ENCODE data around the gene SPTLC3. TPM values are rescaled to one million over a fixed set of nuclear protein-coding genes. Genes with fewer than 3 reads are reported as not detected.

The SPTLC3 gene
- total RNA-seq, 1 donor from 2014 or later = 18.7 TPM

DNA sequence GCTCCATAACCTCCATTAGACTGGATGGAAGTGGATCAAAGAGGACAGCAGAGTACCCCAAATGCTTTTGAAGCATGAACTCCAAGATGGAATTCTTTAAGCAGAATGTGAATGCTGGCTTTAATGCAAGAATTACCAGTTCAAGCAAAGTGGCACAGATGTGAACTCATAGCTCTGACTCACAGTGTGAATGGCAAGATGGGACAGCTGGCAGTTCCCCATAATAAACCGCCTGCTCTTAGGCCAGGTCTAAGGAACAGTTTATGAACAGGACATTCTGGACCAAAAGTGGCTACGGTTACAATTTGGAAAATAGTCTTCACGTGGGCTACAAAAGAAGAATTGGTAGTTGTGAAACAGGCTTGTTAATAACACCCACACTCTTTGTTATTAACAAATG, 76.5 kb downstream of the SPTLC3 start:
- no peak for ATAC-seq

DNA sequence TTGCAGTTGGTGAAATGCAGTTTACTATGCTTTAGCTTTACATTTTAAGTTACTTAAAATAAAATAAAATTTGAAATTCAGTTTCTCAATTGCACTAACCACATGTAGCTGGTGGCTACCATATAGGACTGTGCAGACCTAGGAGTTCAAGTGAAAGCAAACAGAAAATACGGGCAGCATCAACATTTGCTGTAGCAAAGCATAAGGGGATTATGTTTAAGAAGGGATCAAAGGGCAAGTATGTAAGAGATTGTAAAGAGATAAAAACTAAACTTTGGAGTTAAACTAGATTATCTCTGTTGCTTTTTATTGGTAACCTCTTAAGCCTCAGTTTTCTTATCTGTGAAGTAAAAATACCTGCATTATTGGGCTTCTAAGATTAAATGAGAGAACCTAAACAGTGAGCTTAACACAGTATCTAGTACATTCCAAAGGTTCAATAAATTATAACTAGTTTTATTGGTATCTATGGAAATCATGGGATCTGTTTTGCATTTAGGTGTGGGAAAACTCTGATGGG, 81.2 kb downstream of the SPTLC3 start:
- H3K9me3 ChIP-seq = no peaks in the 10 kb centered on the region
- intact Hi-C loops (cut with DNase I) = no loop called here
- no peak overlapping the region for H3K4me3 ChIP-seq
- H3K27ac ChIP-seq = no peak overlapping the region
- no peaks in the 10 kb centered on the region for H3K27me3 ChIP-seq (ENCODE audit: low read depth)
- DNase-seq (no peak), ATAC-seq (no peak)
- H3K4me1 ChIP-seq = no peaks in the 10 kb centered on the region
- peaks cover 13% of the 10 kb centered on the region for H3K36me3 ChIP-seq
- TF ChIP-seq, protein P1, sequence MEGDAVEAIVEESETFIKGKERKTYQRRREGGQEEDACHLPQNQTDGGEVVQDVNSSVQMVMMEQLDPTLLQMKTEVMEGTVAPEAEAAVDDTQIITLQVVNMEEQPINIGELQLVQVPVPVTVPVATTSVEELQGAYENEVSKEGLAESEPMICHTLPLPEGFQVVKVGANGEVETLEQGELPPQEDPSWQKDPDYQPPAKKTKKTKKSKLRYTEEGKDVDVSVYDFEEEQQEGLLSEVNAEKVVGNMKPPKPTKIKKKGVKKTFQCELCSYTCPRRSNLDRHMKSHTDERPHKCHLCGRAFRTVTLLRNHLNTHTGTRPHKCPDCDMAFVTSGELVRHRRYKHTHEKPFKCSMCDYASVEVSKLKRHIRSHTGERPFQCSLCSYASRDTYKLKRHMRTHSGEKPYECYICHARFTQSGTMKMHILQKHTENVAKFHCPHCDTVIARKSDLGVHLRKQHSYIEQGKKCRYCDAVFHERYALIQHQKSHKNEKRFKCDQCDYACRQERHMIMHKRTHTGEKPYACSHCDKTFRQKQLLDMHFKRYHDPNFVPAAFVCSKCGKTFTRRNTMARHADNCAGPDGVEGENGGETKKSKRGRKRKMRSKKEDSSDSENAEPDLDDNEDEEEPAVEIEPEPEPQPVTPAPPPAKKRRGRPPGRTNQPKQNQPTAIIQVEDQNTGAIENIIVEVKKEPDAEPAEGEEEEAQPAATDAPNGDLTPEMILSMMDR (IDR thresholded peaks at IDR 0.05) = no peak

More for the DNA sequence above, 76.5 kb downstream of the SPTLC3 start:
- no peak for DNase-seq
- Histone ChIP-seq H3K36me3 (no peaks in the 10 kb centered on the region), H3K27me3 (ENCODE audit: low read depth) (no peaks in the 10 kb centered on the region), H3K9me3 (no peaks in the 10 kb centered on the region), H3K27ac (no peak overlapping the region), H3K4me1 (no peaks in the 10 kb centered on the region), H3K4me3 (no peak overlapping the region)
- intact Hi-C loops (cut with DNase I) = no loop called here
- TF ChIP-seq, protein P1 (IDR thresholded peaks at IDR 0.05) = no peak

DNA sequence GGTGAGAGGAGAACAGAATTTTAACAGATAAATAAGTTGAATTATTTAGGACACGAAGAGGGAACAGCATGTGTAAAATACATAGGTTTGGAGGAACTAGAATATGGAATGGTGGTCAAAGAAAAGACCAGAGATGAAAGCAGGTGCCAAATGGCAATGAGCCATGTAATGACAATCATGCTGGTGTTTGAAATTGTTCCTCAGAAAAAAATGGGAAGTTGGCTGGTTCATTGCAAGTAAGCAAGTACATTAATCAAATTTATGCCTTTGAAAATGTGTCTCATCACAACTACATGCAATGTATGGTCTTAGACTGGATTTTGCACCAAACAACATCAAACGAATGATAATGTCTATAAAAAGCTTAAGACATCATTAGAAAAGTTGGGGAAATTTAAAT, 83.3 kb downstream of the SPTLC3 start:
- no peak overlapping the region for H3K27ac ChIP-seq
- H3K9me3 ChIP-seq = no peaks in the 10 kb centered on the region
- DNase-seq (no peak), ATAC-seq (no peak)
- H3K4me3 ChIP-seq = no peak overlapping the region
- H3K27me3 ChIP-seq (ENCODE audit: low read depth) = no peaks in the 10 kb centered on the region
- no peaks in the 10 kb centered on the region for H3K4me1 ChIP-seq
- peaks cover 13% of the 10 kb centered on the region for H3K36me3 ChIP-seq
- TF ChIP-seq, protein P1 (IDR thresholded peaks at IDR 0.05) = no peak
- intact Hi-C loops (cut with DNase I) = no loop called here

DNA sequence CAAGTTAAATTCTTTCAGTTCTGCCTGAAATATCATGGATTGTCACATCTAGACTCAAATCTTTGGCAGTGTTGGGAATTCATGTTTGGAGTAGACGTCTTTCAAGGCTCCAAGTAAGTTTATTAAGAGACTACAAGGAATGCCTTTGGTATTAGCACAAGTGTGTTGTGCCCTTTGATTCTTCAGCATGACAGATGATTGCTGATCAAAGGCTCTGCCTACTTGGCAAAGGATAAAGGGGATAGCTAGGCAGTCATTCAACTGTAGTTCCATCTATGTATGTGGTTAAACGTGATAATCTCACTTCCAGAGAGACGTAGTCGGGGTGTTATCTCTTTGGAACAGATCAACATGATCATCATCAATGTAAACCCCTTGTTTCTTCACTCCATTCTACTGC, 86.2 kb downstream of the SPTLC3 start:
- no peaks in the 10 kb centered on the region for H3K27me3 ChIP-seq (ENCODE audit: low read depth)
- no peaks in the 10 kb centered on the region for H3K9me3 ChIP-seq
- no peak overlapping the region for H3K4me3 ChIP-seq
- TF ChIP-seq, protein P1 (IDR thresholded peaks at IDR 0.05) = no peak
- H3K36me3 ChIP-seq = peaks cover 13% of the 10 kb centered on the region
- DNase-seq (no peak), ATAC-seq (no peak)
- H3K4me1 ChIP-seq = no peaks in the 10 kb centered on the region
- H3K27ac ChIP-seq = no peak overlapping the region
- intact Hi-C loops (cut with DNase I) = no loop called here

DNA sequence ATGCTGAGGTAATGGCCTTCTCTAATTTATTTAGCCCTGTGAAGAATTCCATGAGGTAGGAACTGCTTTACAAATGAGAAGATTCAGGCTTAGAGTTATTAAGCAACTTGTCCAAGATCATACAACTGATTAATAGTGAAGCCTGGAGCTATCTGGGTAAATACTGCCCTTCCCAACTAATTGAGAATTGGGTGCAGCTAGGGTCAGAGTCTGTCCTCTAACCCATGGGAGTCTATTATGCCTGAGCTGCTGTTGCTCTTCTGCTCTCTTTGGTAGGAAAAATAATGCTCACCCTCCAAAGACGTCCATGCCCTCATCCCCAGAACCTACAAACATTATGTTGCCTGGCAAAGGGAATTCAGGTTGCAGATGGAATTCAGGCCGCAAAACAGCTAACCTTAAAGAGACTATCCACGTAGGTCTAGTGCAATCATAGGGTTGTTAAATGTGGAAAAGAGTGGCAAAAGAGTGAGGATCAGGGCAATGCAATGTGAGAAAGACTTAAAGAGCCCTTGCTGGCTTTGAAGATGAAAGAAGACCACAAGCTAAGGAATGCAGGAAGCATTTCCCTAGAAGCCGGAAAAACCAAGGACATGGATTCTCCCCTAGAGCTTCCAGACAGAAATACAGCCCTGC, 90.1 kb downstream of the SPTLC3 start:
- no peaks in the 10 kb centered on the region for H3K9me3 ChIP-seq
- intact Hi-C loops (cut with DNase I) = no loop called here
- H3K36me3 ChIP-seq = peaks cover 8% of the 10 kb centered on the region
- no peak overlapping the region for H3K4me3 ChIP-seq
- no peaks in the 10 kb centered on the region for H3K27me3 ChIP-seq (ENCODE audit: low read depth)
- no peak for ATAC-seq
- H3K27ac ChIP-seq = no peak overlapping the region
- TF ChIP-seq, protein P1 (IDR thresholded peaks at IDR 0.05) = no peak
- no peak for DNase-seq
- H3K4me1 ChIP-seq = no peaks in the 10 kb centered on the region

Data from lower lobe of right lung (tissue), 2 donors.